Activated CD4-positive, alpha-beta T cell treated with anti-CD3 and anti-CD28 coated beads for 1 hour (primary cell): ENCODE results near the gene KCTD14.
"Not testable (repeated sequence)": the region's sequence is repeated elsewhere in the genome, so short reads cannot be mapped to it uniquely, and the experiment has no call there.

Experiments
- DNase-seq: peaks from one replicate; pipeline ENCODE4 v3.0.0-alpha.2; 2020

KCTD14 gene, protein sequence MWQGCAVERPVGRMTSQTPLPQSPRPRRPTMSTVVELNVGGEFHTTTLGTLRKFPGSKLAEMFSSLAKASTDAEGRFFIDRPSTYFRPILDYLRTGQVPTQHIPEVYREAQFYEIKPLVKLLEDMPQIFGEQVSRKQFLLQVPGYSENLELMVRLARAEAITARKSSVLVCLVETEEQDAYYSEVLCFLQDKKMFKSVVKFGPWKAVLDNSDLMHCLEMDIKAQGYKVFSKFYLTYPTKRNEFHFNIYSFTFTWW

DNA sequence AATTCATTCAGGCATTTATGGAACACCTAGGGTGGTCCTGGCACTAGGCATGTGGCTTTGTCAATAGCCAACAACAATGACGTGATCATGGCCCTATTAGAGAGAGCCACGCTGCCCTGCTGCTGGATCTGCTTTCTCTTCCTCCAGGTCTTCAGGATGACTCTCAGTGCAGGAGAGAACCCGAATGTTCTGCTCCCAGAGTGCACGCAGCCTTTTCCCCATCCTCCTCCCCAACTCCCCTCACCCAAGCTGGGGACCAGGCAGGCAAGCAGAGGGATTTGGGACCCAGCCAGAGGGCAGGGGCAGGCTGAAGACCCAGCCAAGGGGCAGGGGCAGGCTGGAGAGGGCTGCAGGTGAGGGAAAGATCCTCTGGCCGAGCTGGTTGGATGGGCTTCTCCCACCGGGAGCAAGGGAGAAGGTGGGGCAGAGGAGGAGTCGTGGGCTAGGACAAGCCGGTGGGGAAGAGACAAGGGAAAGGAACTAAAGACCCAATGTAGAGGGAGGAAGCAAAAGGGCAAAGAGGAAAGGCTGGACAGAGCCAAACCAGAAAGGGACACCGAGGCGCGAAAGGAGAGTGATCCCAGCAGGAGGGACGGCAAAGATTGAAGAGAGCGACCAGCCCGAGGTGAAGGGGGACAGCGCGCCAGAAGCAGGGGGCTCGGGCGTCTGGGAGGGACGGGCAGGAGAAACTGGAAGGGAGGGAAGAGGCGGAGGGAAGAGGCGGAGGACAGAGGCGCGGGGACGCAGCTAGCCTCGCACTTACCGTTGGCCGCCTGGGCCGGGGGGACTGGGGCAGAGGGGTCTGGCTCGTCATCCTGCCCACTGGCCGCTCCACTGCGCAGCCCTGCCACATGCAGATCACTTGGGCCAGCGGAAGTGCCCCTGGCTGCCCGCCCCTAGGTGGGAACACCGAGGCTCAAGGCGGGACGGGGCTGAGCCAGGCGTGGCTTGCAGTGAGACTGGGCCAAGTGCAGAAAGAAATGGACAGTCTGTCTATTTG is at the start of gene KCTD14:
Gene KCTD14 (minus strand): TSS at position 880 of the 1,000 bp plus-strand sequence. CDS start 27 bp downstream, at position 853.
- no peak for DNase-seq

DNA sequence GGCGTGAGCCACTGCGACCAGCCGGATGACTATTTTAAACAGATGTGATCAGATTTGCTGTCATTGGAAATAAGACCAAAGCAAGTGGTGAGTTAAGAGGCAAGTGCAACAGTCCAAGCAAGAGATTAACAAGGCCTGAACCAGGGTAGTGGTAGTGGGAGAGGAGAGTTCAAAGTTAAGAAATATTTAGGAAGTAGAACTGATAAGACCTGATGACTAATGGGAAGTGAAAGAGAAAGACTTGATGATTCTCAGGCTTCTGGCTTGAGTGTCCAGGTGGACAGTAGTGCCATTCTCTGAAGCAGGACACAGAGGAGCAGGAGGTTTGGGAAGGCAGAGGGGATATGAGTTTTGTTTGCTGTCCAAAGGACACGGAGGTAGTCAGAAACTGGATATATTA is 49.4 kb upstream of the KCTD14 start:
- no peak for DNase-seq

DNA sequence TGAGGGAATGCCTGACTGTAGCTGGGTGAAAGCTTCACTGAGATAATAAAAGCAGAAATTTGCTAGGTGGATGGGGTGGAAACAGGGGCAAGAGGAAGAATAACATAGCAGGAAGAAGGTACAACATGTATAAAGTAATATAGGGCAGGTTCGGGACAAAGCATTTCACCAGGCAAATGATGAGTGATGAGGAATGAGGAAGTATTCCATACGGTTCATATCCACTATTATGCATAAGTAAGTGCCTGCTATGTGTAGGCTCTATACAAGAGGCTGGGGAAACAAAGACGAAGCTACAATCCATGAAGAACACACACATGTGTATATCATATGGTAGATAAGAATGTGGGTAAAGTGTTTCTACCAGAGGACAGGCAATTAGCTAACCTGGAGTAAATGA is 48.6 kb upstream of the KCTD14 start:
- no peak for DNase-seq

DNA sequence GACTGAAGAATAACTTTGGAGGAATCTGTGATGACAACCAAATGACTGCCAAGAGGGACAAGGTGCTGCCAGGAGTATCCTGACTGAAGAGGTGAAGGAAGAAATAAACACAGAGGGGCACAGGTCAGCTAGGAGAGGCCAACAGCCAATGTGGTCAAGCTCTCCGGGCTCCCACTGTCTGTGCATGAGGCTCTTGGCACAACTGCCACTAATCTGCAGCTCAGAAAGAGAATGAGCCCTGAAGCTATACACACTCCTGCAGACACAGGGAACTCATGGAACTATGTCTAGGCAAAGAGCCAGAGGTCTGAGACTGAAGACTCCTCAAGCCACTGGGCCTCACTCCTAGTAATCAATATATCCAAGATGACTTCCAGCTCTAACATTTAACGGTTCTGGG is 47.5 kb upstream of the KCTD14 start:
- no peak for DNase-seq

DNA sequence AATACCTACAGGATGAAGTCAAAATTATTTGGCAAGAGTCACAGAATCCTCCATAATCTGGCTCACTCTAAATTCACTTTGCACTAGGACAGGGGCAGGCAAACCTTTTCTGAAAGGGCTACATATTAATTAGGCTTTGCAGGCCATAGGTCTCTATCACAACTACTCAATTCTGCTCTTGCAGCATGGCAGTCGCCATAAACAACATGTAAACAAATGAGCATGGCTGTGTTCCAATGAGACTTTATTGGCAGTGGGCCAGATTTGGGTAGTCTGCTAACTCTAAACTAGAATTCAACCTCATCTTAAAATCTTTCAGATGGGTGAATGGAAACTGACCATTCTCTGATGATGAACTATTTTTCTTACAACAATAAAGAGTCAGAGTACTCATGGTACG is 46.4 kb upstream of the KCTD14 start:
- no peak for DNase-seq

DNA sequence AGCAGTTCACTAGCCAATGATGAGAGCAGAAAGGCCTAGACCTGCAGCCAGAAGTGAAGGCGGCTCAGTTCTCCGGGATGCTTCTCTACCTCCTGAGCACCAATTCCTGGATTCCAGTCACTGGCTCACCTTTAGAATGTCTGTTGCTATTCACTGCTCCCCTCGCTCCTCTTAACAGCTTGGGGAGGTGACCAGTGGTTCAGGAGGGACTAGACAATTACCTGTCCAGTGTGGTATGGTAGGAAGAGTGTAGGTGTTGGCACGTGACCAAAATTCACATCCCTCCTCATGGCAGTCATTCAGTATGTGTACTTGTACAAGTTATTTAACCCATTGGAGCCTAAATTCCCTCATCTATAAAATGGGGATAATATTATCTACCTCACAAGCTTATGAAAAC is 44.6 kb upstream of the KCTD14 start:
- DNase-seq: no peak

DNA sequence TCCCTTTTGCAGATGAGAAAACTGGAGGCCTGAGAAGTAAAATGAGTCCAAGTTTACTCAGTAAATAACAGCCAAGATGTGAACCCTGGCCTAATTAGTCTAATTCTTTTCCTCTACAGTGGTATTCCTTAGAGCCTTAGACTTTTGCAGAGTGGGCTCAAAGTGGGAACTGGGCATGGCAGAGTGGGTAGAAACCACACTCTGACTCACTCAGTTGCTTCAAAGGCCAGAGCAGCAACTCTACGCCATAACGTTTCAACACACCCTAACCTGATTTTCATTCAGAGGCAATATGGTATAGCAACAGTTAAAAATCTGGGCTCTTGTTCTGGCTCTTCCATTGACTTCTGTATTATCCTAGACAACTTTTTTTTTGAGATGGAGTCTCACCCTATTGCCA is 43.4 kb upstream of the KCTD14 start:
- no peak for DNase-seq

DNA sequence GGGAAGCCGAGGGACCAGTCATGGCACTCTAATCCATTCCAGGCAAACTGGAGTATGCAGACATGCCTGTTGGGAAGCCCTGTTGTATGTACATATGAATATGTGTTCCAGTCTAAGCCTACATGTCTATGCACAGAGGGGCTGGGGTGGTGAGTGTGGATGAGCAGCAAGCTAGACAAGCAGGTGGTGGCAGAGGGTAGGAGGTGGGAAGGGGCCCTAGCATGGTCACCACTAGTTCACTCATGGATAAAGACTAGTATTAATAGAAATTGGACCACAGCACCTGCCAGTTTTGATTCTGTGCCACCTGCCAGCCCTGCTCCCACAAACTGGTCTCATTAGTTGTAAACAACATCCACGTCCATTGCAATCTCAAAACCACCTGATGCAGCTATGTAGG is 42.1 kb upstream of the KCTD14 start:
- no peak for DNase-seq

DNA sequence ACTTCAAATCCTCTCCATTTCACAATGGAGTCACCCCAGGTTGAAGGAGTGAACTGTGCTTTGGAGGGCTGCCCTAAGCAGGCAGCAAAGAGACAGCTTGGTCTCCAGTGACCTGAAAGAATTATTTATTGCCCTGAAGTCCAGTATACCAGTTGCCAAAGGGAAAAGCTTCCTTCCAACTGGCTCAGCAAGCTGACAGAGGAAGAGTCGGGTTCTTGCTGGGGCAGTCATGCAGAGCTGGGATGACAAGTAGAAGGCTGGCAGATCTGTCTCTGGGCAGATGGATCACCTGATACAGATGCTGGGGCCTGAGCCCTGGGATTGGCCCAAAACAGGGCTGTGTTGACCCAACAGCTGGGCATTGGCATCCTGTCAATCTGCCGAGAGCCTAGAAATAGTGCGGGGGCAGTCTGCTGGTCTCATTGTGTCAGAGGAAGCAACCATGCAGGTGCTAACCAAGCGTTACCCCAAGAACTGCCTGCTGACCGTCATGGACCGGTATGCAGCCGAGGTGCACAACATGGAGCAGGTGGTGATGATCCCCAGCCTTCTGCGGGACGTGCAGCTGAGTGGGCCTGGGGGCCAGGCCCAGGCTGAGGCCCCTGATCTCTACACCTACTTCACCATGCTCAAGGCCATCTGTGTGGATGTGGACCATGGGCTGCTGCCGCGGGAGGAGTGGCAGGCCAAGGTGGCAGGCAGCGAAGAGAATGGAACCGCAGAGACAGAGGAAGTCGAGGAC is 40.5 kb upstream of the KCTD14 start, which contains the start of gene THRSP:
Gene THRSP (plus strand): TSS at position 422 of the 742 bp plus-strand sequence. CDS start 21 bp downstream, at position 443.
- no peak for DNase-seq

DNA sequence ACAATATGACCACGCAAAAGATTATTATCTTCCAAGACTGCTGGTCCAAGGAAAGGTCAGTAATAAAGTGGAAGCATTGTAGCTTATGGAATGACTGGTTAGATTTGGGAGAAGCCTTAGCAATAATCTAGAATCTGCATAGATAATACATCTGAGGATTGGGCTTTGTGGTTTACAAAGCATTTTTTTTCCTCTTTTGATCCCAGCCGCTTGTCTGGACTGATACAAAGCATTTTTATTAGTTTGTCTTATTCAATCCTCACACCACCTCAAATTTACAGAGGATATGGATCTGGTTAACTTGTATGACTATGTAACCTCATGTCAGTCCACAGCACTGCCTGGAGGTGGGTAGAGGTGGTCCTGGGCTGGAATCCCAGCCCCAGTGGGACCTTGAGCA is 39.6 kb upstream of the KCTD14 start:
- DNase-seq: no peak

DNA sequence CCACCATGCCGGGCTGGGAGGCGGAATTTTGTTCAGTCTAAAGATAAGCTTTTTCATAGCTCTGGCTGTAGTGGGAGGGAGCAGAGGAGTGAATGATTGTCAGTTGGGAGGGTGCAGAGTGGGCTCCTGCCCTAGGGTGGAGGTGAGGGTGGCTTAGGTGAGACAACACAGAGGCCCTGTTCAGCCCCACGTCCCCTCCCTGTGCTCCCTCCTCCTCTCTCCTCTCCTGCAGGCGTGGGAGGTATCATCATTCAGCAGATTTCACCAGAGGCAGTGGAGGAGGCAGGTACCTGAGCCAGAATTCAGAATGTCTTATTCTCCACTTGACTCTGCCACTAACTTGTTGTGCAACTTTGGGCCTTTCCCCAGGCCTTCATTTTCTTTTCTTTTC is 38.8 kb upstream of the KCTD14 start:
- DNase-seq: no peak

DNA sequence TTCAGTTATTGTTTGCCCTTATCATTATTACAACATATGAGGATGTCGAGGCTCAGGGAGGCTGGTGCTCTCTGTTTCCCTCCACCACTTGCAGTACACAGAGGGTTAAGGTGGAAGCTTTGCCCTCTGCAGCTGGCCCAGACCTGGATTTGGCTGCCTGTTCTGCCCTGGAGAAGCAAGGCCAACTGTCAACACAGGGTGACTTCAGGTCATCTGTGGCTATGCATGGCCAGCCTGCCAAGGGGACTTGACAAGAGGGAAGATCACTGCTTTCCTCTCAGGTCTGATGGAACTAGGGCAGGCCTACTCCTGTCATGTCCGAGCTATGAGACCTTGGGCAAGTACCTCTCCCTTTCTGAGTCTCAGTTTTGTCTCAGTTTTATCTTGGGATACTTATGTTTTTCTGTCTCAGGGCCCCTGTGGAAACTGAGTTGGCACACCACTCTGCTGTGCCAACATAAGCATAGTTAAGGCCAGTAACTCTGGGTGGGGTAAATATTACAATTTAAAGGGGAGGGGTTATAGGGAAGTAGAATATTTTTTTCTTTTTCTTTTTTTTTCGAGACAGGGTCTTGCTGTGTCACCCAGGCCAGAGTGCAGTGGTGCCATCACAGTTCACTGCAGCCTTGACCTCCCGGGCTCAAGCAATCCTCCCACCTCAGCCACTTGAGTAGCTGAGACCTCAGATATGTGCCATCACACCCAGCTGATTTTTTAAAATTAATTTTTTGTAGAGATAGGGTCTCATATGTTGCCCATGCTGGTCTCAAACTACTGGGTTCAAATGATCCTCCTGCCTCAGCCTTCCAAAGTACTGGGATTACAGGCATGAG is 38.2 kb upstream of the KCTD14 start:
- DNase-seq: no peak

DNA sequence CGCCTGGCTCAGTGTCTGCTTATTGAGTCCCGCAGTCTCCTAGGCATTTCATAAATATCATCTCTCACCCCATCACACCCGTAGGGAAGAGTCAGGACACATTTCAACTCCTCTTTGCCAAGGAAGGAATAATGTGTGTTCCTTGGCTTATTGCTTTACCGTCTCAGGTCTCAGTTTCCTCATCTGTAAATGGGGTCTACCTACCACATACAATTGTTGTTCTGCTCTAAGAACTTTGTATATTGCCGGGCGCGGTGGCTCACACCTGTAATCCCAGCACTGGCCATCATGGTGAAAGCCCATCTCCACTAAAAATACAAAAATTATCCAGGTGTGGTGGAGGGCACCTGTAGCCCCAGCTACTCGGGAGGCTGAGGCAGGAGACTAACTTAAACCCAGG is 37.5 kb upstream of the KCTD14 start:
- no peak for DNase-seq

DNA sequence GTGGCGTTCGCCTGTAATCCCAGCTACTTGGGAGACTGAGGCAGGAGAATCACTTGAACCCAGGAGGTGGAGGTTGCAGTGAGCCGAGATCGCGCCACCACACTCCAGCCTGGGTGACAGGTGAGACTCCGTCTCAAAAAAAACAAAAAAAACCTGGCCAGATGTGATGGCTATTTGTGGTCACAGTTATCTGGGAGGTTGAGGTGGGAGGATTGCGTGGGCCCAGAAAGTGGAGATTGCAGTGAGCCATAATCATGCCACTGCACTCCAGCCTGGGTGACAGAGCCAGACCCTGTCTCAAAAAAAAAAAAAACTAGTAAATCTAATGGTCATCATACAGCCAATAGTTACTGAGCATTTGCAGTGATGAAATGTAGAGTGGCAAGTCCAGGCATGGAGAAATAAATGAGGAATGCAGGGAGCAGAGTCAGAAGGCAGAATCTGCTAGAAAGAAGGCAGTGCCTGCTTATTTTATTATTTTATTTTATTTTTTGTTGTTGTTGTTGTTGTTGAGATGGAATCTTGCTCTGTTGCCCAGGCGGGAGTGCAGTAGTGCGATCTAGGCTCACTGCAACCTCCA is 36.8 kb upstream of the KCTD14 start:
- not testable (repeated sequence) for DNase-seq

DNA sequence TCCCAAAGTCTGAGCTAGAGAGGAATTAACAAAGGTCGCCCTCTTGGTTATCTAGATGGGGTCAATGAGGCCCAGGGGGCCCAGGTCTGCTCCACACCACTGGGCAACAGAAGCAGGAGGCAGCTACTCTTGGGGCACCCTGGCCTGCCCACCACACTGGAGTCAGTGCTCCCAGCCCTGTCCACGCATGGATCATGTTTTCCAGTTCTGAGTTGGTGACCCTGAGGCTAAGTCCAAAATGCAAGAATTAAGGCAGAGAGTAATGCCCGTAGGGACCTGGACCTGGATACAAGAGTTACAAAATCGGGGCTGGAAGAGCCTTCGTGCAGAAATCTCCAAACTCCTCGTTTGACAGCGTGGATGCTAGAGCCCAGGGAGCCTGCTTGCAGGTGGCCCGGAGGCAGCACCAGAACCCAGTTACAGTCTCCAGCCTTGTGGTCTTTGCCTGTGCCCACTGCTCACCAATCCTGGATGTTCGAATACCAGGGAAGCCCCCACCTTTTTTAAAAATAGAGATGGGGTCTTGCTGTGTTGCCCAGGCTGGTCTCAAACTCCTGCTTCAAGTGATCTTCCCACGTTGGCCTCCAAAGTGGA is 34.5 kb upstream of the KCTD14 start:
- DNase-seq: no peak

DNA sequence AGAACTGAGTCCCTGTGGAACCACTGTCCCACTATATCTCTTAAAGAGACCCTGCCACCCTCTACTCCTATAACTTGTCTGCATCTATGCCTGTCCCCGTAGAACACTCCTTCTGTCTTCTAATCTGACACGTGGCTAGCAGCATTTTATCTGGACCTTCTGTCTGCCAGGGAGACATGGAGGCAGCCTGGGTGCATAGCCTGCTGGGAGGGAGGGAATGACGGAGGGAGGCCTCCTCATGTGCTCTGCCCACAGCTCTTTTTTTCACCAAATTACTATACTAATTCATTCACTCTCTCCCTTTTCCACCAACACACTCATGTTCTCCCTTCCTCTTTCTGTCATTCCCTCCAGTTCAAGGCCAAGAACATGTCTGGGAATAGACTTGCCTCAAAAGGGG is 33.0 kb upstream of the KCTD14 start:
- no peak for DNase-seq

DNA sequence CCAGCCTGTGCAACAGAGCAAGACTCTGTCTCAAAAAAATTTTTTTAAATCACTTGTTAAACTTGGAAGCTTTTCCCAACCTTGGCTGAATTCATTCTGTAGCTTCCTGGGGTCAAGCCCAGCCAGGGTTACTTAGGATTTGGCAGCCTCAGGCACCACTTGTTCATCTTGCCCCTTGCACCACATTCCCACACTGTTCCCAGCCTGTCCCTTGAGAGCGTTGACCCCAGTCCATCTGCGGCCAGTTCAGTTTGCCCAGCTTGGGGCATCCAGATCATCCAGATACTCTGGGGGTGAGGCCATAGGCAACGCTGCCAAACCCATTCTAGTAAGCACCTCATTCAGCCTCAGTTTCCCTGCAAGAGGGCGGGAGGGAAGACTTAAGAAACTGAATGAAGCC is 31.9 kb upstream of the KCTD14 start:
- no peak for DNase-seq

DNA sequence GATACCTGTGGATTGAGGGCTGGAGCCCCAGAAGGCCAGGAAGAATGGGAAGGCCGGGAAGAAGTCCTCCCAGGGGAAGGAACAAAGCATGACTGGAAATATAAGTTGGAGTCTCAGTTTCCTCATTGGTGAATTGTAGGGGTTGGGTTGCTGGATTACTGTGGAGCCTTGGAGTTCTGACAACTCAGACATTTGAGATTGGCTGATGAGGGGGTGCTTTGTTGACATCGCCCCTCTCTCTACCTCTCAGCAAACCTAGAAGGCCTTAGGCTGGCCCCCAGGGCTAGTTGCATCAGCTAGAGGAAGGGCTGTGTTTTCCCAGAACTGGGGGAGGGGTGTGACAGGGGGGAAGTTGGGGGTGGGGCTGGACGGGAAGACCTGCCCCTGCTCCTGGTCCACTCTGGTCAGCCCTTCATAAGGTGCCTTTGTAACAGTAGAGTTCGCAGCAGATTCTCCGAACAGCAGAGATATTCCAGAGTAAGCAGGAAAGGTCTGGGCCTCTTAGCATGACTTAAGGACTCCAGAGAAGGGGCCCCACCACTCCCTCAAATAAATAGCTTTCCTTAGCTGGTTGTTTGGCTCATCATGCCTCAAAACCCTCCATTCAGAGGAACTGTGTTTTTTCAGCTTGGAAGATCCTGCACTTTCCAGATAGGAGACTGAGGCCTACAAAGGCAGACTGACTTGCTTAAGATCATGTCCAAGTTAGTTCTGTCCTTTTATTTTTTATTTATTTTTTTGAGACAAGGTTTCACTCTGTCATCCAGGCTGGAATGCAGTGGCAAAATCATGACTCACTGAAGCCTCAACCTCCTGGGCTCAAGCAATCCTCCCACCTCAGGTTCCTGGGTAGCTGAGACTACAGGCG is 28.1 kb upstream of the KCTD14 start:
- no peak for DNase-seq

DNA sequence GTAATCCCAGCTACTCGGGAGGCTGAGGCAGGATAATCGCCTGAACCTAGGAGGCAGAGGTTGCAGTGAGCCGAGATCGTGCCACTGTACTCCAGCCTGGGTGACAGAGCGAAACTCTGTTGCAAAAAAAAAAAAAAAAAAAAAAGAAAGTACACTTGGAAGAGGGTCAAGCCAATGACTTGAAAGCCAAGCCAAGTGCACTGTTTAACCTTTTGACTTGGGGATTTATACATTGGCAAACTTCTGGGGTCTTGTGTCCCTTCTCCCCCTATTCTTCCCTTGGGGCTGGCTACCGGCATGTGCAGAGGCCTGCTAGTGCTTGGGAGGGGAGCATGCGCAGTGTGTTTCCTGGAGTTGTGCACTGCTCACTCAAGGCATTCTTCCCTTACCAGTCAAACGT is 26.3 kb upstream of the KCTD14 start:
- no peak for DNase-seq

DNA sequence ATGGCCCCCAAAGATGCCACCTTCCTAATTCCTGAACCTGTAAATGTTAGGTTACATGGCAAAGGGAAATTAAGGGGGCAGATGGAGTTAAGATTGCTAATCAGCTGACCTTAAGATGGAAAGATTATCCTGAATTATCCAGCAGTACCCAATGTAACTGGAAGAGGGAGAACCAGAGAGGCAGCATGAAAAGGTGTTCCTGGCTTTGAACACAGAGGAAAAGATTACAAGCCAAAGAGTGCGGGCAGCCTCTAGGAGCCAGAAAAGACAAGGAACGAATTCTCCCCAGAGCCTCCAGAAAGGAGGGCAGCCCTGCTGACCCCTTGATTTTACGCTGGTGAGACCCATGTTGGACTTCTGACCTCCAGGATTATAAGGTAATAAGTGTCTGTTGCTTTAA is 25.5 kb upstream of the KCTD14 start:
- DNase-seq: no peak

DNA sequence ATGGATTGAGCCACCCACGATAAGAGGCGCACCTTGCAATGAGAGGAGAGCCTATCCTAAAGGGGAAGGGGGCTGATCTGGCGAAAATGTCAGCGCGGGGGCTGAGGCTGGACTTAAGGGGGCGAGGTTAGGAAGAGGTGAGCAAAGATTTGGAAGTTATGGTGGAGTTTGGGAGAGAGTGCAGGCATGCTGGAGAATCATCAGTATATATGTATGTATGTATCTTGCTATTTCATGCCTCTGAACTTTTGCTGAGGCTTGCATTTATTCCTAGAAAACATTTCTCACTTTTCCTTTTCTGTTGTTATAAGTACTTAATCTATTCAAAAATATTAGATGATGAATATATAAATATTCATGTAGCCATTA is 23.4 kb upstream of the KCTD14 start:
- no peak for DNase-seq
